ENCODE data around the gene TSPAN18.

TSPAN18 gene

DNA sequence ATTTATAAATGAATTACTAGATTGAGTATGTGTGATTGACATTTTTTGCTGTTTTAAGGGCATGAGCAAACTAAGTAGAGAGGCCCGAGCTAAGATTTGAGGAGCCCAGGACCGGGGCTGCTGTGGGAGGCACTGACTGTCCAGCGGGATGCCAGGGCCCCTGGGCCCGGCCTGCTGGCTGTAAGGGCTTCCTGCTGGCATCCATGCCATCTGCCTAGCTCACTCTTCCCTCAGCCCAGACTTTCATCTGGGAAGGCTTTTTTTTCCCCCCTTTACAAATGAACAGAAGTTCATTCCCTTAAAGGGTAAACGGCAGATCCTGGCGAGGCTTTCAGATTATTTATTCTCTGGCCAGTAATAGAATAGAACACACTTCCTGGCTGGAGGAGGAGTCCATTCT is 239.9 kb downstream of the TSPAN18 start:
- no peak overlapping the region for H3K4me2 ChIP-seq (ENCODE audit: low read length)
- no peak overlapping the region for H3K9ac ChIP-seq (ENCODE audit: low read length)
- no peaks in the 10 kb centered on the region for H3K4me1 ChIP-seq (ENCODE audit: insufficient read depth, low read length, severe bottlenecking)
- no peaks in the 10 kb centered on the region for H3F3A ChIP-seq (ENCODE audit: insufficient read depth, low read length)
- peaks cover 3% of the 10 kb centered on the region for H3K27me3 ChIP-seq (ENCODE audit: insufficient read depth, low read length)
- no peaks in the 10 kb centered on the region for H3K9me3 ChIP-seq (ENCODE audit: low read length)
- no peaks in the 10 kb centered on the region for H3K36me3 ChIP-seq (ENCODE audit: insufficient read depth, low read length)
- H3K4me3 ChIP-seq (ENCODE audit: low read depth, low read length, poor library complexity, severe bottlenecking), result no peak overlapping the region
- H3K27ac ChIP-seq (ENCODE audit: low read depth, low read length, poor library complexity, severe bottlenecking), result no peak overlapping the region
- no peaks in the 10 kb centered on the region for H4K20me1 ChIP-seq (ENCODE audit: insufficient read depth, low read length)
- H3K9me2 ChIP-seq (ENCODE audit: low read depth, low read length), result no peaks in the 10 kb centered on the region
- H2AFZ ChIP-seq (ENCODE audit: low read length), result no peak overlapping the region
- no peaks in the 10 kb centered on the region for H3K79me2 ChIP-seq (ENCODE audit: insufficient read depth, low read length)
- TF ChIP-seq, protein P1, sequence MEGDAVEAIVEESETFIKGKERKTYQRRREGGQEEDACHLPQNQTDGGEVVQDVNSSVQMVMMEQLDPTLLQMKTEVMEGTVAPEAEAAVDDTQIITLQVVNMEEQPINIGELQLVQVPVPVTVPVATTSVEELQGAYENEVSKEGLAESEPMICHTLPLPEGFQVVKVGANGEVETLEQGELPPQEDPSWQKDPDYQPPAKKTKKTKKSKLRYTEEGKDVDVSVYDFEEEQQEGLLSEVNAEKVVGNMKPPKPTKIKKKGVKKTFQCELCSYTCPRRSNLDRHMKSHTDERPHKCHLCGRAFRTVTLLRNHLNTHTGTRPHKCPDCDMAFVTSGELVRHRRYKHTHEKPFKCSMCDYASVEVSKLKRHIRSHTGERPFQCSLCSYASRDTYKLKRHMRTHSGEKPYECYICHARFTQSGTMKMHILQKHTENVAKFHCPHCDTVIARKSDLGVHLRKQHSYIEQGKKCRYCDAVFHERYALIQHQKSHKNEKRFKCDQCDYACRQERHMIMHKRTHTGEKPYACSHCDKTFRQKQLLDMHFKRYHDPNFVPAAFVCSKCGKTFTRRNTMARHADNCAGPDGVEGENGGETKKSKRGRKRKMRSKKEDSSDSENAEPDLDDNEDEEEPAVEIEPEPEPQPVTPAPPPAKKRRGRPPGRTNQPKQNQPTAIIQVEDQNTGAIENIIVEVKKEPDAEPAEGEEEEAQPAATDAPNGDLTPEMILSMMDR (IDR thresholded peaks at IDR 0.05; ENCODE audit: low read length), result no peak
- TF ChIP-seq EZH2 (IDR thresholded peaks at IDR 0.05; ENCODE audit: borderline replicate concordance, low read length), result no peak

DNA sequence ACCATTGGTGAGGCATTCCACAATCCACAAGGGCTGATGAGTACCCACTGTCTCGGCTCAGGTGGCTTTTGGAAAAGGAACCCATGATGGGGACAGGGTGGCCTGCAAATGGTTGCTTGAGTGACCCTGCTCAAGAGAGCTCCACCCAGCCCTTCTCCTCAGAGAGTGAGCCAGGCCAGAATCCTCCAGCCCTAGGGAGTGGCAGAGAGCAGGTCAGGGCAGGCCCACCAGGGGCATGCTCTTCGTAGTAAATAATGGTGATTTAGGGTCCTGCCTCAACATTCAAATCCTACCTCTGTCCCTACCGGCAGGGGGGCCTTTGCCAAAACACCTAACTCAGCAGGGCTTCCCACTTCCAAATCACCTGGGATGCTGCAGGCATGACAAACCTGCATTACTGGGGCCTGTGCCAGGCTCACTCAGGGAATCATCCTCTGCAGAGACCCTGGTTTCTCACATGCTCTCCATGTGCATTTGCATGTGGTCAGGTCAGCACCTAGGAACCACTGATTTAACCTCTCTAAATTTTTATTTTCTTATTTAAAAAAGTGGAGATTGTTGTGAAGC is 241.3 kb downstream of the TSPAN18 start:
- H3K9ac ChIP-seq (ENCODE audit: low read length), result no peak overlapping the region
- H2AFZ ChIP-seq (ENCODE audit: low read length), result no peak overlapping the region
- H3K4me2 ChIP-seq (ENCODE audit: low read length), result no peak overlapping the region
- H3K9me2 ChIP-seq (ENCODE audit: low read depth, low read length), result no peaks in the 10 kb centered on the region
- no peak overlapping the region for H3K27ac ChIP-seq (ENCODE audit: low read depth, low read length, poor library complexity, severe bottlenecking)
- no peaks in the 10 kb centered on the region for H3K36me3 ChIP-seq (ENCODE audit: insufficient read depth, low read length)
- TF ChIP-seq, protein P1 (IDR thresholded peaks at IDR 0.05; ENCODE audit: low read length), result no peak
- no peak for TF ChIP-seq EZH2 (IDR thresholded peaks at IDR 0.05; ENCODE audit: borderline replicate concordance, low read length)
- no peaks in the 10 kb centered on the region for H4K20me1 ChIP-seq (ENCODE audit: insufficient read depth, low read length)
- H3K27me3 ChIP-seq (ENCODE audit: insufficient read depth, low read length), result peaks cover 3% of the 10 kb centered on the region
- H3K9me3 ChIP-seq (ENCODE audit: low read length), result no peaks in the 10 kb centered on the region
- H3K4me1 ChIP-seq (ENCODE audit: insufficient read depth, low read length, severe bottlenecking), result no peaks in the 10 kb centered on the region
- H3F3A ChIP-seq (ENCODE audit: insufficient read depth, low read length), result no peaks in the 10 kb centered on the region
- H3K4me3 ChIP-seq (ENCODE audit: low read depth, low read length, poor library complexity, severe bottlenecking), result no peak overlapping the region
- no peaks in the 10 kb centered on the region for H3K79me2 ChIP-seq (ENCODE audit: insufficient read depth, low read length)

DNA sequence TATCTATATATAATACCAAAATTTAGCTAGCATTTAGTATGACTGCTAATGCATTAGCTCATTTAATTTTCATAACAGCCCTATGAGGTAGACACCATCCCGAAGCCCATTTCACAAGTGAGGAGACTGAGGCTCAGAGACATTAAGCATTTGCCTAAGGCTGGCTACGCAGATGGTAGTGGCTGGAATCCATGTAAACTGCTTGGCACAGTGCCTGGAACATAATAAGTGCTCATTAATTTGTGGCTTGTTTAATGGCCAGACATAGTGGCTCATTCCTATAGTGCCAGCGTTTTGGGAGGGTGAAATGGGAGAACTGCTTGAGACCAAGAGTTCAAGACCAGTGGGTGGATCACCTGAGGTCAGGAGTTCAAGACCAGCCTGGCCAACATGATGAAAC is 241.7 kb downstream of the TSPAN18 start:
- no peak overlapping the region for H3K27ac ChIP-seq (ENCODE audit: low read depth, low read length, poor library complexity, severe bottlenecking)
- H3K79me2 ChIP-seq (ENCODE audit: insufficient read depth, low read length), result no peaks in the 10 kb centered on the region
- no peak overlapping the region for H3K9ac ChIP-seq (ENCODE audit: low read length)
- H3K4me2 ChIP-seq (ENCODE audit: low read length), result no peak overlapping the region
- TF ChIP-seq EZH2 (IDR thresholded peaks at IDR 0.05; ENCODE audit: borderline replicate concordance, low read length), result no peak
- TF ChIP-seq, protein P1 (IDR thresholded peaks at IDR 0.05; ENCODE audit: low read length), result no peak
- H3K9me2 ChIP-seq (ENCODE audit: low read depth, low read length), result no peaks in the 10 kb centered on the region
- no peaks in the 10 kb centered on the region for H4K20me1 ChIP-seq (ENCODE audit: insufficient read depth, low read length)
- no peaks in the 10 kb centered on the region for H3K4me1 ChIP-seq (ENCODE audit: insufficient read depth, low read length, severe bottlenecking)
- H3K9me3 ChIP-seq (ENCODE audit: low read length), result no peaks in the 10 kb centered on the region
- H3K27me3 ChIP-seq (ENCODE audit: insufficient read depth, low read length), result peaks cover 3% of the 10 kb centered on the region
- no peak overlapping the region for H3K4me3 ChIP-seq (ENCODE audit: low read depth, low read length, poor library complexity, severe bottlenecking)
- no peak overlapping the region for H2AFZ ChIP-seq (ENCODE audit: low read length)
- H3F3A ChIP-seq (ENCODE audit: insufficient read depth, low read length), result no peaks in the 10 kb centered on the region
- H3K36me3 ChIP-seq (ENCODE audit: insufficient read depth, low read length), result no peaks in the 10 kb centered on the region

All from OCI-LY1 (cell line).